ENCODE data around the gene OR7C1. TPM values are rescaled to one million over a fixed set of nuclear protein-coding genes. Genes with fewer than 3 reads are reported as not detected.

OR7C1 gene
- total and polyA plus RNA-seq, 2 of the 8 experiments (the other 6 are each of a cell fraction or from before 2014, with no cell fraction given) = not detected

GRCh38 chr19:14762111-14762510 is 72.9 kb downstream of the OR7C1 start (continued):
- TF ChIP-seq, protein P1, sequence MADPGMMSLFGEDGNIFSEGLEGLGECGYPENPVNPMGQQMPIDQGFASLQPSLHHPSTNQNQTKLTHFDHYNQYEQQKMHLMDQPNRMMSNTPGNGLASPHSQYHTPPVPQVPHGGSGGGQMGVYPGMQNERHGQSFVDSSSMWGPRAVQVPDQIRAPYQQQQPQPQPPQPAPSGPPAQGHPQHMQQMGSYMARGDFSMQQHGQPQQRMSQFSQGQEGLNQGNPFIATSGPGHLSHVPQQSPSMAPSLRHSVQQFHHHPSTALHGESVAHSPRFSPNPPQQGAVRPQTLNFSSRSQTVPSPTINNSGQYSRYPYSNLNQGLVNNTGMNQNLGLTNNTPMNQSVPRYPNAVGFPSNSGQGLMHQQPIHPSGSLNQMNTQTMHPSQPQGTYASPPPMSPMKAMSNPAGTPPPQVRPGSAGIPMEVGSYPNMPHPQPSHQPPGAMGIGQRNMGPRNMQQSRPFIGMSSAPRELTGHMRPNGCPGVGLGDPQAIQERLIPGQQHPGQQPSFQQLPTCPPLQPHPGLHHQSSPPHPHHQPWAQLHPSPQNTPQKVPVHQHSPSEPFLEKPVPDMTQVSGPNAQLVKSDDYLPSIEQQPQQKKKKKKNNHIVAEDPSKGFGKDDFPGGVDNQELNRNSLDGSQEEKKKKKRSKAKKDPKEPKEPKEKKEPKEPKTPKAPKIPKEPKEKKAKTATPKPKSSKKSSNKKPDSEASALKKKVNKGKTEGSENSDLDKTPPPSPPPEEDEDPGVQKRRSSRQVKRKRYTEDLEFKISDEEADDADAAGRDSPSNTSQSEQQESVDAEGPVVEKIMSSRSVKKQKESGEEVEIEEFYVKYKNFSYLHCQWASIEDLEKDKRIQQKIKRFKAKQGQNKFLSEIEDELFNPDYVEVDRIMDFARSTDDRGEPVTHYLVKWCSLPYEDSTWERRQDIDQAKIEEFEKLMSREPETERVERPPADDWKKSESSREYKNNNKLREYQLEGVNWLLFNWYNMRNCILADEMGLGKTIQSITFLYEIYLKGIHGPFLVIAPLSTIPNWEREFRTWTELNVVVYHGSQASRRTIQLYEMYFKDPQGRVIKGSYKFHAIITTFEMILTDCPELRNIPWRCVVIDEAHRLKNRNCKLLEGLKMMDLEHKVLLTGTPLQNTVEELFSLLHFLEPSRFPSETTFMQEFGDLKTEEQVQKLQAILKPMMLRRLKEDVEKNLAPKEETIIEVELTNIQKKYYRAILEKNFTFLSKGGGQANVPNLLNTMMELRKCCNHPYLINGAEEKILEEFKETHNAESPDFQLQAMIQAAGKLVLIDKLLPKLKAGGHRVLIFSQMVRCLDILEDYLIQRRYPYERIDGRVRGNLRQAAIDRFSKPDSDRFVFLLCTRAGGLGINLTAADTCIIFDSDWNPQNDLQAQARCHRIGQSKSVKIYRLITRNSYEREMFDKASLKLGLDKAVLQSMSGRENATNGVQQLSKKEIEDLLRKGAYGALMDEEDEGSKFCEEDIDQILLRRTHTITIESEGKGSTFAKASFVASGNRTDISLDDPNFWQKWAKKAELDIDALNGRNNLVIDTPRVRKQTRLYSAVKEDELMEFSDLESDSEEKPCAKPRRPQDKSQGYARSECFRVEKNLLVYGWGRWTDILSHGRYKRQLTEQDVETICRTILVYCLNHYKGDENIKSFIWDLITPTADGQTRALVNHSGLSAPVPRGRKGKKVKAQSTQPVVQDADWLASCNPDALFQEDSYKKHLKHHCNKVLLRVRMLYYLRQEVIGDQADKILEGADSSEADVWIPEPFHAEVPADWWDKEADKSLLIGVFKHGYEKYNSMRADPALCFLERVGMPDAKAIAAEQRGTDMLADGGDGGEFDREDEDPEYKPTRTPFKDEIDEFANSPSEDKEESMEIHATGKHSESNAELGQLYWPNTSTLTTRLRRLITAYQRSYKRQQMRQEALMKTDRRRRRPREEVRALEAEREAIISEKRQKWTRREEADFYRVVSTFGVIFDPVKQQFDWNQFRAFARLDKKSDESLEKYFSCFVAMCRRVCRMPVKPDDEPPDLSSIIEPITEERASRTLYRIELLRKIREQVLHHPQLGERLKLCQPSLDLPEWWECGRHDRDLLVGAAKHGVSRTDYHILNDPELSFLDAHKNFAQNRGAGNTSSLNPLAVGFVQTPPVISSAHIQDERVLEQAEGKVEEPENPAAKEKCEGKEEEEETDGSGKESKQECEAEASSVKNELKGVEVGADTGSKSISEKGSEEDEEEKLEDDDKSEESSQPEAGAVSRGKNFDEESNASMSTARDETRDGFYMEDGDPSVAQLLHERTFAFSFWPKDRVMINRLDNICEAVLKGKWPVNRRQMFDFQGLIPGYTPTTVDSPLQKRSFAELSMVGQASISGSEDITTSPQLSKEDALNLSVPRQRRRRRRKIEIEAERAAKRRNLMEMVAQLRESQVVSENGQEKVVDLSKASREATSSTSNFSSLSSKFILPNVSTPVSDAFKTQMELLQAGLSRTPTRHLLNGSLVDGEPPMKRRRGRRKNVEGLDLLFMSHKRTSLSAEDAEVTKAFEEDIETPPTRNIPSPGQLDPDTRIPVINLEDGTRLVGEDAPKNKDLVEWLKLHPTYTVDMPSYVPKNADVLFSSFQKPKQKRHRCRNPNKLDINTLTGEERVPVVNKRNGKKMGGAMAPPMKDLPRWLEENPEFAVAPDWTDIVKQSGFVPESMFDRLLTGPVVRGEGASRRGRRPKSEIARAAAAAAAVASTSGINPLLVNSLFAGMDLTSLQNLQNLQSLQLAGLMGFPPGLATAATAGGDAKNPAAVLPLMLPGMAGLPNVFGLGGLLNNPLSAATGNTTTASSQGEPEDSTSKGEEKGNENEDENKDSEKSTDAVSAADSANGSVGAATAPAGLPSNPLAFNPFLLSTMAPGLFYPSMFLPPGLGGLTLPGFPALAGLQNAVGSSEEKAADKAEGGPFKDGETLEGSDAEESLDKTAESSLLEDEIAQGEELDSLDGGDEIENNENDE (IDR thresholded peaks at IDR 0.05; ENCODE audit: insufficient replicate concordance, low read length) = no peak
- TF ChIP-seq SIN3A (conservative IDR thresholded peaks at IDR 0.05 in 1 of 2, IDR thresholded peaks at IDR 0.05 in 1 of 2; ENCODE audit: low read depth in 1 of 2, low read length in 2 of 2) = no peak
- TF ChIP-seq TAF7 (optimal IDR thresholded peaks at IDR 0.05; ENCODE audit: borderline replicate concordance, low read depth, low read length) = no peak
- TF ChIP-seq, protein P2, sequence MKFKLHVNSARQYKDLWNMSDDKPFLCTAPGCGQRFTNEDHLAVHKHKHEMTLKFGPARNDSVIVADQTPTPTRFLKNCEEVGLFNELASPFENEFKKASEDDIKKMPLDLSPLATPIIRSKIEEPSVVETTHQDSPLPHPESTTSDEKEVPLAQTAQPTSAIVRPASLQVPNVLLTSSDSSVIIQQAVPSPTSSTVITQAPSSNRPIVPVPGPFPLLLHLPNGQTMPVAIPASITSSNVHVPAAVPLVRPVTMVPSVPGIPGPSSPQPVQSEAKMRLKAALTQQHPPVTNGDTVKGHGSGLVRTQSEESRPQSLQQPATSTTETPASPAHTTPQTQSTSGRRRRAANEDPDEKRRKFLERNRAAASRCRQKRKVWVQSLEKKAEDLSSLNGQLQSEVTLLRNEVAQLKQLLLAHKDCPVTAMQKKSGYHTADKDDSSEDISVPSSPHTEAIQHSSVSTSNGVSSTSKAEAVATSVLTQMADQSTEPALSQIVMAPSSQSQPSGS (IDR thresholded peaks at IDR 0.05; ENCODE audit: low read length) = no peak
- no peak for TF ChIP-seq TAF1 (IDR thresholded peaks at IDR 0.05; ENCODE audit: low read depth, low read length)

Measured in H1 (cell line).